ENCODE measurements around the gene ATAD3C.
"Not testable (repeated sequence)": the region's sequence is repeated elsewhere in the genome, so short reads cannot be mapped to it uniquely, and the experiment has no call there.

DNA sequence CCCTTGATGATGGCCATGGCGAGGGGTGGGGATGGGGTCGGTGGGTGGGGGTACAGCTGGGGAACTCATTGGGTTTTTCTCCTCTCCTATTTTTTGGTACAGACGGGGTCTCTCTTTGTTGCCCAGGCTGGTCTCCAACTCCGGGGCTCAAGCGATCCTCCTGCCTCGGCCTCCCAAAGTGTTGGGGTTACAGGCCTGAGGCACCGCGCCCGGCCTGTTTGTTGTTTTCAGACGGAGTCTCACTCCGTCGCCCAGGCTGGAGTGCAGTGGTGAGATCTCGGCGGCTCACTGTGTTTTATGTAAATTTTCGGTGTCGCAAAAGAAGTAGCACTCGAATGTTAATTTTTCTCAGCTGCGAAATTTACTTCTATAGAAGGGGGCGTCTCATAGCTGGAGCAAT is 2.9 kb upstream of the ATAD3C start:
- TF ChIP-seq EZH2 (IDR thresholded peaks at IDR 0.05; ENCODE audit: low read depth, unreplicated experiment); CTCF (conservative IDR thresholded peaks at IDR 0.05; ENCODE audit: low read depth in 2 of 2); EZH2phosphoT487 (IDR thresholded peaks at IDR 0.05; ENCODE audit: unreplicated experiment); CREB1 (CRISPR knock-in tag; IDR thresholded peaks at IDR 0.05; ENCODE audit: low read depth); ZNF331 (CRISPR knock-in tag; IDR thresholded peaks at IDR 0.05; ENCODE audit: low read depth); POLR2AphosphoS5 (IDR thresholded peaks at IDR 0.05; ENCODE audit: low read depth); REST (IDR thresholded peaks at IDR 0.05; ENCODE audit: unreplicated experiment): not testable (repeated sequence)

Measured in GM23338 (cell line).